ENCODE measurements around the gene EPB41L4B. TPM values are rescaled to one million over a fixed set of nuclear protein-coding genes. Genes with fewer than 3 reads are reported as not detected.
"Not testable (repeated sequence)": the region's sequence is repeated elsewhere in the genome, so short reads cannot be mapped to it uniquely, and the experiment has no call there.

EPB41L4B gene
- total RNA-seq, 1 experiment from 2014 or later = 0.55 TPM

- in situ Hi-C loops (cut with HindIII; ENCODE audit: low pct_unique_long_range_greater_than_20kb, low sequenced_read_pairs) = no loop called here
- no peak for DNase-seq (ENCODE audit: low read depth, low spot score)
These were observed 187.3 kb downstream of the EPB41L4B start for GRCh38 chr9:109133533-109133932.

- in situ Hi-C loops (cut with HindIII; ENCODE audit: low pct_unique_long_range_greater_than_20kb, low sequenced_read_pairs) = no loop called here
- no peak for DNase-seq (ENCODE audit: low read depth, low spot score)
These were observed 188.3 kb downstream of the EPB41L4B start for GRCh38 chr9:109132567-109133021.

- in situ Hi-C loops (cut with HindIII; ENCODE audit: low pct_unique_long_range_greater_than_20kb, low sequenced_read_pairs) = no loop called here
These were observed 191.2 kb downstream of the EPB41L4B start for GRCh38 chr9:109129470-109130197.

GRCh38 chr9:109126671-109127070, 194.2 kb downstream of the EPB41L4B start:
- in situ Hi-C loops (cut with HindIII; ENCODE audit: low pct_unique_long_range_greater_than_20kb, low sequenced_read_pairs) = not testable (repeated sequence)

More at GRCh38 chr9:109129470-109130197, 191.2 kb downstream of the EPB41L4B start:
- no peak for DNase-seq (ENCODE audit: low read depth, low spot score)

GRCh38 chr9:109124121-109124520, 196.7 kb downstream of the EPB41L4B start:
- in situ Hi-C loops (cut with HindIII; ENCODE audit: low pct_unique_long_range_greater_than_20kb, low sequenced_read_pairs) = no loop called here
- no peak for DNase-seq (ENCODE audit: low read depth, low spot score)

More at GRCh38 chr9:109126671-109127070, 194.2 kb downstream of the EPB41L4B start:
- not testable (repeated sequence) for DNase-seq (ENCODE audit: low read depth, low spot score)

GRCh38 chr9:109122726-109123621, 197.9 kb downstream of the EPB41L4B start:
- in situ Hi-C loops (cut with HindIII; ENCODE audit: low pct_unique_long_range_greater_than_20kb, low sequenced_read_pairs) = no loop called here
- no peak for DNase-seq (ENCODE audit: low read depth, low spot score)

Small RNA genes within 50 kb of the gene (small RNA-seq; reads per million reads assigned to genes)
- gene RF00019 = 0 reads per million in 2 experiments
- gene RNU6-984P = 0 reads per million in 2 experiments

Other genes starting within 250 kb of the EPB41L4B start
- gene TMEM245, start 201.1 kb downstream of the EPB41L4B start, total RNA-seq (2014; rRNA removed; shearing (Covaris generic)) = 52.3 and 60.0 TPM in 2 replicates
- gene FRRS1L, start 153.8 kb downstream of the EPB41L4B start, total RNA-seq (2014; rRNA removed; shearing (Covaris generic)) = 0.03 TPM in 2 replicates
- 5.7 and 7.1 TPM in 2 replicates for gene PTPN3, start 177.2 kb upstream of the EPB41L4B start, total RNA-seq (2014; rRNA removed; shearing (Covaris generic))

Data from SK-MEL-5 (cell line).